HUES6 (cell line): Measurements from ENCODE around the gene PCDHA6.
"Not testable (repeated sequence)": the region's sequence is repeated elsewhere in the genome, so short reads cannot be mapped to it uniquely, and the experiment has no call there.

ENCODE experiments used
- H3K27ac ChIP-seq: 2 replicates; pipeline ENCODE4 v1.7.0; 2013; ENCODE audit warnings: low read depth, mild to moderate bottlenecking, low read length, inconsistent platforms
- H3K27me3 ChIP-seq: 2 replicates; pipeline ENCODE4 v1.6.1; 2013; ENCODE audit warnings: low read length; ENCODE audit not compliant: control insufficient read depth, insufficient read depth
- H3K36me3 ChIP-seq: 2 replicates; pipeline ENCODE4 v1.6.1; 2013; ENCODE audit warnings: low read length; ENCODE audit not compliant: control insufficient read depth, insufficient read depth
- H3K4me1 ChIP-seq: 2 replicates; pipeline ENCODE4 v1.6.1; 2013; ENCODE audit warnings: low read length; ENCODE audit not compliant: control insufficient read depth, insufficient read depth
- H3K4me3 ChIP-seq: 2 replicates; pipeline ENCODE4 v1.5.1; 2013; ENCODE audit warnings: low read depth, low read length
- H3K9ac ChIP-seq: one replicate; pipeline ENCODE4 v1.6.1; 2013; ENCODE audit warnings: mild to moderate bottlenecking, low read length
- H3K9me3 ChIP-seq: 2 replicates; pipeline ENCODE4 v1.6.1; 2013; ENCODE audit warnings: low read depth, low read length; ENCODE audit not compliant: control insufficient read depth, insufficient read depth

PCDHA6 gene

GRCh38 chr5:140800816-140801493 lies 26.8 kb upstream of the PCDHA6 start, which contains the start of gene PCDHA3:
TSS of gene PCDHA3 (plus strand) at chr5:140801057.
- H3K36me3 ChIP-seq = peaks cover 6% of the 10 kb centered on the region; the same call in 1 of the 2 replicates
- peak within 1 kb of the TSS; percentile 27; the same call in 1 of the 2 replicates for H3K4me3 ChIP-seq
- H3K27me3 ChIP-seq = no peaks in the 10 kb centered on the region
- peaks cover 27% of the 10 kb centered on the region for H3K9me3 ChIP-seq
- no peak within 1 kb of the TSS for H3K27ac ChIP-seq
- no peaks in the 10 kb centered on the region for H3K4me1 ChIP-seq
- H3K9ac ChIP-seq = no peak within 1 kb of the TSS

DNA sequence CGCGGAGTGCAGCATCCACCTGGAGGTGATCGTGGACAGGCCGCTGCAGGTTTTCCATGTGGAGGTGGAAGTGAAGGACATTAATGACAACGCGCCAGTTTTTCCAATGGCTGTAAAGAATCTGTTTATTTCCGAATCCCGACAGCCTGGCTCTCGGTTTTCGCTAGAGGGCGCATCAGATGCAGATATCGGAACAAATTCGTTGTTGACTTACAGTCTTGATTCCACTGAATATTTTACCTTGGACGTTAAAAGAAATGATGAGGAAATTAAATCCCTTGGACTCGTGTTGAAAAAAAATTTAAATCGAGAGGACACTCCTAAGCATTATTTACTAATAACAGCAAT lies 26.3 kb upstream of the PCDHA6 start:
- no peaks in the 10 kb centered on the region for H3K27me3 ChIP-seq
- H3K27ac ChIP-seq = no peak overlapping the region
- H3K9me3 ChIP-seq = peaks cover 23% of the 10 kb centered on the region
- H3K4me3 ChIP-seq = peak overlapping the region; percentile 27; the same call in 1 of the 2 replicates
- H3K36me3 ChIP-seq = peaks cover 6% of the 10 kb centered on the region; the same call in 1 of the 2 replicates
- no peak overlapping the region for H3K9ac ChIP-seq
- no peaks in the 10 kb centered on the region for H3K4me1 ChIP-seq

DNA sequence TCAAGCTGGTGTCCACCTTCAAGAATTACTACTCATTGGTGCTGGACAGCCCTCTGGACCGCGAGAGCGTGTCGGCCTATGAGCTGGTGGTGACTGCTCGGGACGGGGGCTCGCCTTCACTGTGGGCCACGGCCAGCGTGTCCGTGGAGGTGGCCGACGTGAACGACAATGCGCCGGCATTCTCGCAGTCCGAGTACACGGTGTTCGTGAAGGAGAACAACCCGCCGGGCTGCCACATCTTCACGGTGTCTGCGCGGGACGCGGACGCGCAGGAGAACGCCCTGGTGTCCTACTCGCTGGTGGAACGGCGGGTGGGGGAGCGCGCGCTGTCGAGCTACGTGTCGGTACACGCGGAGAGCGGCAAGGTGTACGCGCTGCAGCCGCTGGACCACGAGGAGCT lies 25.4 kb upstream of the PCDHA6 start:
- H3K27me3 ChIP-seq, H3K4me3 ChIP-seq, H3K9ac ChIP-seq, H3K4me1 ChIP-seq, H3K36me3 ChIP-seq, H3K27ac ChIP-seq: not testable (repeated sequence)
- peaks cover 18% of the 10 kb centered on the region for H3K9me3 ChIP-seq

GRCh38 chr5:140802781-140803271 lies 24.9 kb upstream of the PCDHA6 start:
- Histone ChIP-seq H3K36me3 (peaks cover 3% of the 10 kb centered on the region; the same call in 1 of the 2 replicates), H3K9ac (no peak overlapping the region), H3K27me3 (no peaks in the 10 kb centered on the region), H3K4me3 (no peak overlapping the region), H3K9me3 (peaks cover 18% of the 10 kb centered on the region), H3K27ac (no peak overlapping the region), H3K4me1 (no peaks in the 10 kb centered on the region)

GRCh38 chr5:140806834-140807775 lies 20.7 kb upstream of the PCDHA6 start, which contains the start of gene PCDHA4:
TSS of gene PCDHA4 (plus strand) at chr5:140807068.
- Histone ChIP-seq H3K4me1 (no peaks in the 10 kb centered on the region), H3K9ac (peak within 1 kb of the TSS; percentile 72), H3K36me3 (peaks cover 1% of the 10 kb centered on the region; the same call in 1 of the 2 replicates), H3K27me3 (no peaks in the 10 kb centered on the region), H3K9me3 (peaks cover 16% of the 10 kb centered on the region; the same call in 1 of the 2 replicates), H3K4me3 (peak within 1 kb of the TSS; percentile 76), H3K27ac (no peak within 1 kb of the TSS)

- H3K4me1 ChIP-seq, H3K27me3 ChIP-seq, H3K27ac ChIP-seq, H3K4me3 ChIP-seq, H3K9ac ChIP-seq, H3K9me3 ChIP-seq, H3K36me3 ChIP-seq: not testable (repeated sequence)
Measured at GRCh38 chr5:140808241-140808888, 19.4 kb upstream of the PCDHA6 start.

DNA sequence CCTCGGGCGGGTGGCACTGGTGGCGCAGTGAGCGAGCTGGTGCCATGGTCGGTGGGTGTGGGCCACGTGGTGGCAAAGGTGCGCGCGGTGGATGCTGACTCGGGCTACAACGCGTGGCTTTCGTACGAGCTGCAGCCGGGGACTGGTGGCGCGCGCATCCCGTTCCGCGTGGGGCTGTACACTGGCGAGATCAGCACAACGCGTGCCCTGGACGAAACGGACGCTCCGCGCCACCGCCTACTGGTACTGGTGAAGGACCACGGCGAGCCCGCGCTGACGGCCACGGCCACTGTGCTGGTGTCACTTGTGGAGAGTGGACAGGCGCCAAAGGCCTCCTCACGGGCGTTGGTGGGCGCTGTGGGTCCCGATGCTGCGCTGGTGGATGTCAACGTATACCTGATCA lies 18.9 kb upstream of the PCDHA6 start:
- Histone ChIP-seq H3K27ac (no peak overlapping the region), H3K36me3 (no peaks in the 10 kb centered on the region), H3K9me3 (0 out of 2 replicates have a peak, but pooled peaks cover 2% of the 10 kb centered on the region), H3K27me3 (no peaks in the 10 kb centered on the region), H3K4me1 (no peaks in the 10 kb centered on the region), H3K4me3 (no peak overlapping the region), H3K9ac (no peak overlapping the region)

GRCh38 chr5:140821375-140822280 lies 6.1 kb upstream of the PCDHA6 start, which contains the start of gene PCDHA5:
TSS of gene PCDHA5 (plus strand) at chr5:140821613.
- peak within 1 kb of the TSS; percentile 38; the same call in 1 of the 2 replicates for H3K4me3 ChIP-seq
- no peak within 1 kb of the TSS for H3K9ac ChIP-seq

DNA sequence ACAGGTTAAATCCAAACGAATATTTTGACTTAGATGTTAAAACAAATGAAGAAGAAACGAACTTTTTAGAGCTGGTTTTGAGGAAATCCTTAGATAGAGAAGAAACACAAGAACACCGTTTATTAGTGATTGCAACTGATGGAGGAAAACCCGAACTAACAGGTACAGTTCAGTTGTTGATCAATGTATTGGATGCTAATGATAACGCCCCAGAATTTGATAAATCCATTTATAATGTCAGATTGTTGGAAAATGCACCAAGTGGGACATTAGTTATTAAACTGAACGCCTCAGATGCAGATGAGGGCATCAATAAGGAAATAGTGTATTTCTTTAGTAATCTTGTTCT lies 5.5 kb upstream of the PCDHA6 start:
- Histone ChIP-seq H3K36me3 (no peaks in the 10 kb centered on the region), H3K27me3 (no peaks in the 10 kb centered on the region), H3K4me3 (no peak overlapping the region)

More at GRCh38 chr5:140821375-140822280, 6.1 kb upstream of the PCDHA6 start, which contains the start of gene PCDHA5:
- Histone ChIP-seq H3K4me1 (no peaks in the 10 kb centered on the region), H3K9me3 (peaks cover 5% of the 10 kb centered on the region; the same call in 1 of the 2 replicates), H3K27me3 (no peaks in the 10 kb centered on the region), H3K36me3 (no peaks in the 10 kb centered on the region), H3K27ac (no peak within 1 kb of the TSS)

DNA sequence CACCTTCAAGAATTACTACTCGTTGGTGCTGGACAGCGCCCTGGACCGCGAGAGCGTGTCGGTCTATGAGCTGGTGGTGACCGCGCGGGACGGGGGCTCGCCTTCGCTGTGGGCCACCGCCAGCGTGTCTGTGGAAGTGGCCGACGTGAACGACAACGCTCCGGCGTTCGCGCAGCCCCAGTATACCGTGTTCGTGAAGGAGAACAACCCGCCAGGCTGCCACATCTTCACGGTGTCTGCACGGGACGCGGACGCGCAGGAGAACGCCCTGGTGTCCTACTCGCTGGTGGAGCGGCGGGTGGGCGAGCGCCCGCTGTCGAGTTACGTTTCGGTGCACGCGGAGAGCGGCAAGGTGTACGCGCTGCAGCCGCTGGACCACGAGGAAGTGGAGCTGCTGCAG lies 4.8 kb upstream of the PCDHA6 start:
- not testable (repeated sequence) for H3K27me3 ChIP-seq, H3K9ac ChIP-seq, H3K9me3 ChIP-seq, H3K4me1 ChIP-seq, H3K4me3 ChIP-seq, H3K36me3 ChIP-seq, H3K27ac ChIP-seq

More for the DNA sequence above, 5.5 kb upstream of the PCDHA6 start:
- Histone ChIP-seq H3K9me3 (peaks cover 5% of the 10 kb centered on the region; the same call in 1 of the 2 replicates), H3K27ac (no peak overlapping the region), H3K9ac (no peak overlapping the region), H3K4me1 (no peaks in the 10 kb centered on the region)
